ENCODE data around the gene FASTK.

GRCh38 chr7:151039850-151040548 lies 40.6 kb downstream of the FASTK start:
- TF ChIP-seq CTCF (optimal IDR thresholded peaks at IDR 0.05 in 1 of 3, IDR thresholded peaks at IDR 0.05 in 1 of 3, conservative IDR thresholded peaks at IDR 0.05 in 1 of 3; ENCODE audit: extremely low read depth in 1 of 3, insufficient read depth in 2 of 3, low read length in 3 of 3) (no peak), EZH2 (IDR thresholded peaks at IDR 0.05; ENCODE audit: low read length) (no peak)

Data from keratinocyte (primary cell).